Mesothelial cell of epicardium (in vitro differentiated cells): Measurements from ENCODE around the gene TAF15. TPM values are rescaled to one million over a fixed set of nuclear protein-coding genes. Genes with fewer than 3 reads are reported as not detected.

ENCODE experiments used
- DNase-seq, 2 experiments: peaks; one replicate each; pipeline ENCODE4 v3.0.0; 2021; ENCODE audit warnings: low spot score in 2 of 2; ENCODE audit not compliant: unreplicated experiment in 2 of 2
- H3K27ac Mint-ChIP-seq: 2 replicates; pipeline ENCODE4 v1.8.0; 2021; ENCODE audit warnings: mixed read lengths
- H3K27me3 Mint-ChIP-seq: 2 replicates; pipeline ENCODE4 v1.8.0; 2021; ENCODE audit warnings: low read depth, mixed read lengths
- H3K36me3 Mint-ChIP-seq: 2 replicates; pipeline ENCODE4 v1.8.0; 2021; ENCODE audit warnings: mixed read lengths
- H3K4me1 Mint-ChIP-seq: 2 replicates; pipeline ENCODE4 v1.8.0; 2021; ENCODE audit warnings: mixed read lengths
- H3K4me3 Mint-ChIP-seq: 2 replicates; pipeline ENCODE4 v1.8.0; 2021; ENCODE audit warnings: mild to moderate bottlenecking, moderate library complexity, mixed read lengths
- H3K9me3 Mint-ChIP-seq: 2 replicates; pipeline ENCODE4 v1.8.0; 2021; ENCODE audit warnings: mixed read lengths
- CTCF ChIP-seq: fragments of 200-600 bp; sonication (generic); IDR thresholded peaks from one replicate; pipeline ENCODE4 v1.5.0; 2021; ENCODE audit warnings: antibody characterized with exemption; ENCODE audit not compliant: unreplicated experiment
- total RNA-seq: library from RNA; stranded (reverse); gene quantifications from 3 replicates; pipeline ENCODE4 v1.2.1, GENCODE V29; 2021

The TAF15 gene
- total RNA-seq, 1 donor from 2014 or later = 225 TPM

- H3K9me3 Mint-ChIP-seq = no peaks in the 10 kb centered on the region
- no peak for DNase-seq
- H3K36me3 Mint-ChIP-seq = no peaks in the 10 kb centered on the region
- no peak overlapping the region for H3K27ac Mint-ChIP-seq
- TF ChIP-seq CTCF = peak; percentile 58
- H3K4me3 Mint-ChIP-seq = no peak overlapping the region
- H3K4me1 Mint-ChIP-seq = peaks cover 15% of the 10 kb centered on the region
- no peaks in the 10 kb centered on the region for H3K27me3 Mint-ChIP-seq
These were observed 39.3 kb upstream of the TAF15 start for GRCh38 chr17:35769895-35770486.

GRCh38 chr17:35773129-35773528 is 36.2 kb upstream of the TAF15 start:
- peaks cover 25% of the 10 kb centered on the region for H3K4me1 Mint-ChIP-seq
- no peak for TF ChIP-seq CTCF
- DNase-seq = no peak

DNA sequence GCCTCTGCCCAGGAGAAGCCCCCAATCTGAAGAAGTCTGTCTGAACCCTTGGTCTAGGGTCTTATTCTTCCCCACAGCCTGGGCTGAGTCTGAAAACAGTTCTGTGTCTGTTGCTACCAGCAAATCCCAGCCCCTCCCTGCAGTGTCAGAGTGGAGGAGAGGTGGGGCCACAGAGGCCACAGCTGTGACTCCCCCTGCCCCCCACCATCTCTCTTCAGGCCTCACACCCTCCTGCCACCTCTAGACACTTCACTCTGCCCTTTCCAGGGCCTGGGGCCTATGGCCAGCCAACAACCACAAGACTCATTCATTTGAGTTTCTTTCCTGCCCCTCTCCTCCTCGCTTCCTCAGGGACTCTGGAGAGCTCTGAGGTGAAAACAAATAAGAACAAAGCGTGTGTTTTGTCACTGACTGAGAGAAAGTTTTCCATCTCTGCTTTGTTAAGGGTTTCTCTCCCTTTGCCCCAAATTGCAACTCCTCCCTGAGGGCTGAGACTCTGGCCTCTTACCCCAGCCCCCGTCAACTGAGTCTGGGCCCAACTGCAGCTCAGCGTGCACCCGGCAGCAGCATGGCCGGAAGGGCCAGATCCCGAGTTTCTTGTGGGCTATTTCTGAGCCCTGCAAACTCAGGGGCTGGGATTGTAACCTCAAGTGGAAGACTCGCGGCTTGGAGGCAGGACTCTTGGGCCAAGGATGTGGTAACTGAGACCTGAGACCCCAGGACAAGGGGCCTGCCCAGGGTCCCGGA is 35.4 kb upstream of the TAF15 start:
- peaks cover 26% of the 10 kb centered on the region for H3K4me1 Mint-ChIP-seq
- H3K27me3 Mint-ChIP-seq = no peaks in the 10 kb centered on the region
- TF ChIP-seq CTCF = no peak
- no peaks in the 10 kb centered on the region for H3K36me3 Mint-ChIP-seq
- H3K27ac Mint-ChIP-seq = peak overlapping the region; percentile 68
- no peaks in the 10 kb centered on the region for H3K9me3 Mint-ChIP-seq
- DNase-seq = no peak
- H3K4me3 Mint-ChIP-seq = no peak overlapping the region

More at GRCh38 chr17:35773129-35773528, 36.2 kb upstream of the TAF15 start:
- Mint-ChIP-seq H3K4me3 (no peak overlapping the region), H3K9me3 (no peaks in the 10 kb centered on the region), H3K27ac (no peak overlapping the region), H3K27me3 (no peaks in the 10 kb centered on the region), H3K36me3 (no peaks in the 10 kb centered on the region)

- Mint-ChIP-seq H3K4me1 (peaks cover 26% of the 10 kb centered on the region), H3K27ac (peak overlapping the region; percentile 68), H3K4me3 (no peak overlapping the region), H3K27me3 (no peaks in the 10 kb centered on the region), H3K9me3 (no peaks in the 10 kb centered on the region), H3K36me3 (no peaks in the 10 kb centered on the region)
- DNase-seq = no peak
- no peak for TF ChIP-seq CTCF
These were observed 34.8 kb upstream of the TAF15 start for GRCh38 chr17:35774499-35774898.

DNA sequence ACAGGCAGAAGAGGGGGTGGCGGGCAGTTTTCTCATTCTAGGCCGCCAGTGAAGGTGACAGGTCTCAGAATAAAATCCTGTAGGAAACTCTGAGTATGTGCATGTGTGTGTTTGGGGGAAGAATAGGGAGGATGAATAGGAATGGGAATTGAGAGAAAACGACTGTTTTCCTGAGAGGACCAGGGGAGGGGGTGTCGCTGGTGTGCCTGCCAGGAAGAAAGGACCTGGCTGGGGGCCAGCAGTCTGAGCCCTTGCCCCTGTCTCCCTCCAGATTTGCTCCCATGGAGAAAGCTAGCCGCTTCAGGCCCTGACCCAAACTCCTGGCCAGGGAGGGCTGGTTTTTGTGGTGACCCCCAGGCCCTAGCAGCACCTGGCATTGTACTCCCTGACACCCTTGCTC is 34.2 kb upstream of the TAF15 start:
- H3K9me3 Mint-ChIP-seq = no peaks in the 10 kb centered on the region
- H3K27ac Mint-ChIP-seq = peak overlapping the region; percentile 44
- no peak for TF ChIP-seq CTCF
- DNase-seq = no peak
- H3K36me3 Mint-ChIP-seq = no peaks in the 10 kb centered on the region
- H3K27me3 Mint-ChIP-seq = no peaks in the 10 kb centered on the region
- no peak overlapping the region for H3K4me3 Mint-ChIP-seq
- peaks cover 26% of the 10 kb centered on the region for H3K4me1 Mint-ChIP-seq
